ENCODE results near the gene B4GAT1. TPM values are rescaled to one million over a fixed set of nuclear protein-coding genes. Genes with fewer than 3 reads are reported as not detected.

B4GAT1 gene
- total and polyA plus RNA-seq, 4 donors, result 12.0 to 20.8 (median 17.6) TPM

GRCh38 chr11:66331542-66332370 lies 15.7 kb downstream of the B4GAT1 start:
- H3K4me1 ChIP-seq (ENCODE audit: control insufficient read depth in 4 of 4, insufficient read depth in 4 of 4, low read length in 3 of 4), result peaks cover 4 to 25% (median 12%) of the 10 kb centered on the region in 4 donors

More at GRCh38 chr11:66331542-66332370, 15.7 kb downstream of the B4GAT1 start:
- WGBS, result 93% methylated on average over 12 of the region's 12 CpGs
- Histone ChIP-seq H3K27ac (ENCODE audit: low read depth in 1 of 2, low read length in 2 of 2) (no peak overlapping the region), H3K27me3 (ENCODE audit: control insufficient read depth in 4 of 4, insufficient read depth in 4 of 4, low read length in 3 of 4) (no peaks in the 10 kb centered on the region), H3K36me3 (ENCODE audit: control insufficient read depth in 4 of 4, insufficient read depth in 3 of 4, low read depth in 1 of 4, low read length in 3 of 4) (no peaks in the 10 kb centered on the region), H3K4me3 (ENCODE audit: low read depth in 1 of 3, low read length in 3 of 3) (no peak overlapping the region), H3K9ac (ENCODE audit: low read depth in 1 of 2, low read length in 2 of 2) (no peak overlapping the region), H3K9me3 (ENCODE audit: control insufficient read depth in 4 of 4, low read length in 3 of 4) (no peaks in the 10 kb centered on the region)
- DNase-seq (ENCODE audit: low spot score), result no peak
- TF ChIP-seq TAF1 (conservative IDR thresholded peaks at IDR 0.05) (no peak), HNF4G (IDR thresholded peaks at IDR 0.05) (no peak), FOXA2 (IDR thresholded peaks at IDR 0.05) (no peak), JUND (IDR thresholded peaks at IDR 0.05) (no peak), MAX (IDR thresholded peaks at IDR 0.05) (no peak), NR2F2 (IDR thresholded peaks at IDR 0.05) (no peak), HNF4A (conservative IDR thresholded peaks at IDR 0.05) (no peak), RAD21 (IDR thresholded peaks at IDR 0.05) (no peak), FOXA1 (IDR thresholded peaks at IDR 0.05) (no peak), ZBTB33 (IDR thresholded peaks at IDR 0.05) (no peak), EGR1 (IDR thresholded peaks at IDR 0.05; ENCODE audit: low read depth in 2 of 2) (no peak), SP1 (IDR thresholded peaks at IDR 0.05) (no peak), RXRA (IDR thresholded peaks at IDR 0.05) (no peak), YY1 (IDR thresholded peaks at IDR 0.05) (no peak), GABPA (IDR thresholded peaks at IDR 0.05 in 1 of 2, conservative IDR thresholded peaks at IDR 0.05 in 1 of 2) (no peak), CTCF (IDR thresholded peaks at IDR 0.05; ENCODE audit: low read depth, low read length, missing input control) (no peak)
- TF ChIP-seq, protein P1, sequence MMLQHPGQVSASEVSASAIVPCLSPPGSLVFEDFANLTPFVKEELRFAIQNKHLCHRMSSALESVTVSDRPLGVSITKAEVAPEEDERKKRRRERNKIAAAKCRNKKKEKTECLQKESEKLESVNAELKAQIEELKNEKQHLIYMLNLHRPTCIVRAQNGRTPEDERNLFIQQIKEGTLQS (IDR thresholded peaks at IDR 0.05), result no peak
- TF ChIP-seq, protein P2, sequence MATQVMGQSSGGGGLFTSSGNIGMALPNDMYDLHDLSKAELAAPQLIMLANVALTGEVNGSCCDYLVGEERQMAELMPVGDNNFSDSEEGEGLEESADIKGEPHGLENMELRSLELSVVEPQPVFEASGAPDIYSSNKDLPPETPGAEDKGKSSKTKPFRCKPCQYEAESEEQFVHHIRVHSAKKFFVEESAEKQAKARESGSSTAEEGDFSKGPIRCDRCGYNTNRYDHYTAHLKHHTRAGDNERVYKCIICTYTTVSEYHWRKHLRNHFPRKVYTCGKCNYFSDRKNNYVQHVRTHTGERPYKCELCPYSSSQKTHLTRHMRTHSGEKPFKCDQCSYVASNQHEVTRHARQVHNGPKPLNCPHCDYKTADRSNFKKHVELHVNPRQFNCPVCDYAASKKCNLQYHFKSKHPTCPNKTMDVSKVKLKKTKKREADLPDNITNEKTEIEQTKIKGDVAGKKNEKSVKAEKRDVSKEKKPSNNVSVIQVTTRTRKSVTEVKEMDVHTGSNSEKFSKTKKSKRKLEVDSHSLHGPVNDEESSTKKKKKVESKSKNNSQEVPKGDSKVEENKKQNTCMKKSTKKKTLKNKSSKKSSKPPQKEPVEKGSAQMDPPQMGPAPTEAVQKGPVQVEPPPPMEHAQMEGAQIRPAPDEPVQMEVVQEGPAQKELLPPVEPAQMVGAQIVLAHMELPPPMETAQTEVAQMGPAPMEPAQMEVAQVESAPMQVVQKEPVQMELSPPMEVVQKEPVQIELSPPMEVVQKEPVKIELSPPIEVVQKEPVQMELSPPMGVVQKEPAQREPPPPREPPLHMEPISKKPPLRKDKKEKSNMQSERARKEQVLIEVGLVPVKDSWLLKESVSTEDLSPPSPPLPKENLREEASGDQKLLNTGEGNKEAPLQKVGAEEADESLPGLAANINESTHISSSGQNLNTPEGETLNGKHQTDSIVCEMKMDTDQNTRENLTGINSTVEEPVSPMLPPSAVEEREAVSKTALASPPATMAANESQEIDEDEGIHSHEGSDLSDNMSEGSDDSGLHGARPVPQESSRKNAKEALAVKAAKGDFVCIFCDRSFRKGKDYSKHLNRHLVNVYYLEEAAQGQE (IDR thresholded peaks at IDR 0.05), result no peak

Data from liver (tissue), 9 donors.